ENCODE data around the gene CENPP.

DNA sequence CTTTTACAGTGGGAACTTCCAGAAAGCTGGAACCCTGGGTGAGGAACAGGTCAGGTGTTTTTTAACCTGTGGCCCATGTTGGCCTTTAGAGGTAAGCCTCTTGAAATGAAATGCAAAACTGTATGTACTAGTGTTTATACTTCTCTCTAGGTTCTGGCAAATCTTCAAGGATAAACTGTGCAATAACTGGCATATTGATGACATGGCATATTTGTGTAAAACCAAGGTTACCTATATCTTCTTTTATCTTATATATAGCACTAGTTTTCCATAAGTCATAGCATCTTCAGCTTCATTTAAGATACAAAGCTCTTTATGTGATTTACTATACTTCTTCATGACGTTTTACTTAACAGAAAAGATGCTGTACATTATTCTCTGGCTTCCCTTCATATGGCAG lies 24.8 kb upstream of the CENPP start:
- no peak for TF ChIP-seq POLR2A (IDR thresholded peaks at IDR 0.05; ENCODE audit: low read length)
- TF ChIP-seq GATA1 (IDR thresholded peaks at IDR 0.05; ENCODE audit: low read depth, low read length), result no peak

All from erythroblast (primary cell).